ENCODE results near the gene VPS36. TPM values are rescaled to one million over a fixed set of nuclear protein-coding genes. Genes with fewer than 3 reads are reported as not detected.

VPS36 gene
- total and polyA plus RNA-seq, 10 of the 15 experiments (the other 5 are each of a cell fraction or from before 2014, with no cell fraction given): 10.3 to 29.0 (median 23.9) TPM

DNA sequence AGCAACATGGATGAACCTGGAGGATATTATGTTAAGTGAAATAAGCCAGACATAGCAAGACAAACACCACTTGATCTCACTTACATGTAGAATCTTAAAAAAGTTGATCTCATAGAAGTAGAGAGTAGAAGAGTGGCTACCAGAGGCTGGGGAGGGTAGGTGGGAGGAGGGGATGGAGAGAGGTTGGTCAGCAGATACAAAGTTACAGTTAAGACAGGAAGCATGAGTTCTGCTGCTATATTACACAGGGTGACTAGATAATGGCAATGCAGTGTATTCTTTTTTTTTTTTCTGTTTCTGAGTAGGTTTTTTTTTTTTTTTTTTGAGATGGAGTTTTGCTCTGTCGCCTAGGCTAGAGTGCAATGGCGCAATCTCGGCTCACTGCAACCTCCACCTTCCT, 29.2 kb downstream of the VPS36 start:
- CTCF ChIA-PET: no interaction called here
- intact Hi-C loops (cut with micrococcal nuclease; ENCODE audit: unreplicated experiment): no loop called here

DNA sequence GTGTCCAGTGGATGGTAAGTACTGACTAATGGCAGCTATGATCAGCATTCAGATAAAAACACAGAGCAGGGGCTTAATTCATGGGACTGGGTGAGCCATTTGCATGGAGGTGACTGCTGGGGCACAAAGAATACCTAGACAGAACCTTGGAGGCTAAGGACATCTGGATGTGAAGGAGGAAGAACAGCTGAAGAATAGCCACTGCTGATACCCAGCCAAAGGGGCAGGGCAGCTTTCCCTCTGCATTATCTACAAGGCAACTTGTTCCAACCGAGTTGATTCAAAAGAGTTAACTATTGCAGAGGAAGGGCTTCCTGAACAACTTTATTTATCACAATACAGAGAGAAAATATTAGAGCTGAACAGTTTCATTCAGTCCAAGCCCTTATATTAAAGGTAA, 31.4 kb downstream of the VPS36 start:
- Histone ChIP-seq H3K27me3 (replicated peaks in 1 of 2; ENCODE audit: control insufficient read depth in 2 of 2, insufficient read depth in 2 of 2, low read length in 1 of 2) (no peaks in the 10 kb centered on the region), H3K36me3 (ENCODE audit: control insufficient read depth in 2 of 2, insufficient read depth in 2 of 2, low read length in 1 of 2) (peaks cover 2 to 15% of the 10 kb centered on the region in 2 experiments; a peak in 3 of 4 replicates), H3K79me2 (ENCODE audit: control insufficient read depth, insufficient read depth, low read length) (no peaks in the 10 kb centered on the region), H4K20me1 (ENCODE audit: control insufficient read depth, insufficient read depth) (no peaks in the 10 kb centered on the region), H2AFZ (ENCODE audit: control insufficient read depth, low read depth, low read length) (no peak overlapping the region), H3K9me3 (replicated peaks; ENCODE audit: control insufficient read depth, insufficient read depth, low read length) (no peaks in the 10 kb centered on the region), H3K27ac (ENCODE audit: control insufficient read depth, insufficient read depth) (no peak overlapping the region), H3K4me3 (no peak overlapping the region), H3K4me1 (ENCODE audit: control insufficient read depth, insufficient read depth, low read length) (no peaks in the 10 kb centered on the region), H3K4me2 (ENCODE audit: control insufficient read depth, insufficient read depth) (no peak overlapping the region), H3K9ac (ENCODE audit: control insufficient read depth, insufficient read depth, low read length) (no peak overlapping the region)
- in situ Hi-C loops (cut with MboI) (no loop called here), intact Hi-C loops (cut with micrococcal nuclease; ENCODE audit: unreplicated experiment) (no loop called here)
- FAIRE-seq (no peak), ATAC-seq (no peak), DNase-seq (ENCODE audit: low read depth, low spot score) (no peak)
- CTCF ChIA-PET: interaction anchor here (1.0 kb wide), 1 partner anchor 29 kb away, joined by 3 read pairs; no protein-coding TSS in a partner anchor
- POLR2A ChIA-PET: interaction anchor here (0.6 kb wide), 1 partner anchor 11 kb away, joined by 4 read pairs; no protein-coding TSS in a partner anchor
- SMC1A ChIA-PET (ENCODE audit: uncharacterized antibody, unreplicated experiment): no interaction called here
- RAD21 ChIA-PET (ENCODE audit: unreplicated experiment): no interaction called here
- no TSS peak for BruUV-seq (replicated peaks)
- 88% methylated on average over 1 of the region's 1 CpG for WGBS (ENCODE audit: insufficient coverage, insufficient replicate concordance, low lambda C conversion rate, missing lambda C conversion rate)
- TF ChIP-seq, protein P1, sequence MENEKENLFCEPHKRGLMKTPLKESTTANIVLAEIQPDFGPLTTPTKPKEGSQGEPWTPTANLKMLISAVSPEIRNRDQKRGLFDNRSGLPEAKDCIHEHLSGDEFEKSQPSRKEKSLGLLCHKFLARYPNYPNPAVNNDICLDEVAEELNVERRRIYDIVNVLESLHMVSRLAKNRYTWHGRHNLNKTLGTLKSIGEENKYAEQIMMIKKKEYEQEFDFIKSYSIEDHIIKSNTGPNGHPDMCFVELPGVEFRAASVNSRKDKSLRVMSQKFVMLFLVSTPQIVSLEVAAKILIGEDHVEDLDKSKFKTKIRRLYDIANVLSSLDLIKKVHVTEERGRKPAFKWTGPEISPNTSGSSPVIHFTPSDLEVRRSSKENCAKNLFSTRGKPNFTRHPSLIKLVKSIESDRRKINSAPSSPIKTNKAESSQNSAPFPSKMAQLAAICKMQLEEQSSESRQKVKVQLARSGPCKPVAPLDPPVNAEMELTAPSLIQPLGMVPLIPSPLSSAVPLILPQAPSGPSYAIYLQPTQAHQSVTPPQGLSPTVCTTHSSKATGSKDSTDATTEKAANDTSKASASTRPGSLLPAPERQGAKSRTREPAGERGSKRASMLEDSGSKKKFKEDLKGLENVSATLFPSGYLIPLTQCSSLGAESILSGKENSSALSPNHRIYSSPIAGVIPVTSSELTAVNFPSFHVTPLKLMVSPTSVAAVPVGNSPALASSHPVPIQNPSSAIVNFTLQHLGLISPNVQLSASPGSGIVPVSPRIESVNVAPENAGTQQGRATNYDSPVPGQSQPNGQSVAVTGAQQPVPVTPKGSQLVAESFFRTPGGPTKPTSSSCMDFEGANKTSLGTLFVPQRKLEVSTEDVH (IDR thresholded peaks at IDR 0.05; ENCODE audit: low read depth, partially characterized antibody): no peak
- TF ChIP-seq PML (IDR thresholded peaks at IDR 0.05; ENCODE audit: low read length): no peak
- TF ChIP-seq ZNF207 (IDR thresholded peaks at IDR 0.05; ENCODE audit: borderline replicate concordance): no peak
- TF ChIP-seq, protein P2, sequence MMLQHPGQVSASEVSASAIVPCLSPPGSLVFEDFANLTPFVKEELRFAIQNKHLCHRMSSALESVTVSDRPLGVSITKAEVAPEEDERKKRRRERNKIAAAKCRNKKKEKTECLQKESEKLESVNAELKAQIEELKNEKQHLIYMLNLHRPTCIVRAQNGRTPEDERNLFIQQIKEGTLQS (IDR thresholded peaks at IDR 0.05; ENCODE audit: borderline replicate concordance, extremely low read depth, low read depth, low read length): no peak
- no peak for TF ChIP-seq ZNF274 (IDR thresholded peaks at IDR 0.05; ENCODE audit: insufficient read depth, insufficient read length)
- TF ChIP-seq, protein P3, sequence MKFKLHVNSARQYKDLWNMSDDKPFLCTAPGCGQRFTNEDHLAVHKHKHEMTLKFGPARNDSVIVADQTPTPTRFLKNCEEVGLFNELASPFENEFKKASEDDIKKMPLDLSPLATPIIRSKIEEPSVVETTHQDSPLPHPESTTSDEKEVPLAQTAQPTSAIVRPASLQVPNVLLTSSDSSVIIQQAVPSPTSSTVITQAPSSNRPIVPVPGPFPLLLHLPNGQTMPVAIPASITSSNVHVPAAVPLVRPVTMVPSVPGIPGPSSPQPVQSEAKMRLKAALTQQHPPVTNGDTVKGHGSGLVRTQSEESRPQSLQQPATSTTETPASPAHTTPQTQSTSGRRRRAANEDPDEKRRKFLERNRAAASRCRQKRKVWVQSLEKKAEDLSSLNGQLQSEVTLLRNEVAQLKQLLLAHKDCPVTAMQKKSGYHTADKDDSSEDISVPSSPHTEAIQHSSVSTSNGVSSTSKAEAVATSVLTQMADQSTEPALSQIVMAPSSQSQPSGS (IDR thresholded peaks at IDR 0.05; ENCODE audit: low read length): no peak
- TF ChIP-seq GATAD2B (conservative IDR thresholded peaks at IDR 0.05; ENCODE audit: low read depth): no peak

More for the DNA sequence above, 29.2 kb downstream of the VPS36 start:
- 100% methylated on average over 1 of the region's 3 CpGs for WGBS (ENCODE audit: insufficient coverage, insufficient replicate concordance, low lambda C conversion rate, missing lambda C conversion rate)
- RAD21 ChIA-PET (ENCODE audit: unreplicated experiment): interaction anchor here (0.7 kb wide), 1 partner anchor 15 kb away, joined by 3 read pairs; no protein-coding TSS in a partner anchor
- FAIRE-seq: no peak
- no peaks in the 10 kb centered on the region for H3K27me3 ChIP-seq (replicated peaks in 1 of 2; ENCODE audit: control insufficient read depth in 2 of 2, insufficient read depth in 2 of 2, low read length in 1 of 2)
- no peak for ATAC-seq
- H3K36me3 ChIP-seq (ENCODE audit: control insufficient read depth in 2 of 2, insufficient read depth in 2 of 2, low read length in 1 of 2): peaks cover 2 to 9% of the 10 kb centered on the region in 2 experiments
- H3K27ac ChIP-seq (ENCODE audit: control insufficient read depth, insufficient read depth): no peak overlapping the region
- DNase-seq (ENCODE audit: low read depth, low spot score): no peak
- H3K9me3 ChIP-seq (replicated peaks; ENCODE audit: control insufficient read depth, insufficient read depth, low read length): no peaks in the 10 kb centered on the region
- no peak overlapping the region for H2AFZ ChIP-seq (ENCODE audit: control insufficient read depth, low read depth, low read length)
- no peak overlapping the region for H3K4me3 ChIP-seq
- in situ Hi-C loops (cut with MboI): no loop called here
- SMC1A ChIA-PET (ENCODE audit: uncharacterized antibody, unreplicated experiment): interaction anchor here (0.7 to 1.1 kb wide), 3 partner anchors 9 to 711 kb away, joined by 3 to 5 read pairs (median 4); no protein-coding TSS in a partner anchor
- no peaks in the 10 kb centered on the region for H3K4me1 ChIP-seq (ENCODE audit: control insufficient read depth, insufficient read depth, low read length)
- POLR2A ChIA-PET: interaction anchor here (0.7 kb wide), 1 partner anchor 10 kb away, joined by 6 read pairs; no protein-coding TSS in a partner anchor
- no peaks in the 10 kb centered on the region for H4K20me1 ChIP-seq (ENCODE audit: control insufficient read depth, insufficient read depth)
- TF ChIP-seq RUNX3 (IDR thresholded peaks at IDR 0.05; ENCODE audit: low read length): no peak
- TF ChIP-seq ZNF207 (IDR thresholded peaks at IDR 0.05; ENCODE audit: borderline replicate concordance): no peak
- TF ChIP-seq, protein P4, sequence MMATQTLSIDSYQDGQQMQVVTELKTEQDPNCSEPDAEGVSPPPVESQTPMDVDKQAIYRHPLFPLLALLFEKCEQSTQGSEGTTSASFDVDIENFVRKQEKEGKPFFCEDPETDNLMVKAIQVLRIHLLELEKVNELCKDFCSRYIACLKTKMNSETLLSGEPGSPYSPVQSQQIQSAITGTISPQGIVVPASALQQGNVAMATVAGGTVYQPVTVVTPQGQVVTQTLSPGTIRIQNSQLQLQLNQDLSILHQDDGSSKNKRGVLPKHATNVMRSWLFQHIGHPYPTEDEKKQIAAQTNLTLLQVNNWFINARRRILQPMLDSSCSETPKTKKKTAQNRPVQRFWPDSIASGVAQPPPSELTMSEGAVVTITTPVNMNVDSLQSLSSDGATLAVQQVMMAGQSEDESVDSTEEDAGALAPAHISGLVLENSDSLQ (IDR thresholded peaks at IDR 0.05): no peak
- TF ChIP-seq PAX8 (IDR thresholded peaks at IDR 0.05): no peak
- TF ChIP-seq MTA2 (IDR thresholded peaks at IDR 0.05; ENCODE audit: low read depth): no peak
- no peak for TF ChIP-seq SREBF2 (IDR thresholded peaks at IDR 0.05; ENCODE audit: low read length)
- no peak for TF ChIP-seq ASH2L (IDR thresholded peaks at IDR 0.05; ENCODE audit: borderline replicate concordance, low read depth)
- TF ChIP-seq SUZ12 (IDR thresholded peaks at IDR 0.05; ENCODE audit: unreplicated experiment): no peak
- TF ChIP-seq RCOR1 (conservative IDR thresholded peaks at IDR 0.05; ENCODE audit: low read depth, low read length): no peak
- no peak for TF ChIP-seq POLR2A (IDR thresholded peaks at IDR 0.05; ENCODE audit: low read depth, low read length)
- H3K4me2 ChIP-seq (ENCODE audit: control insufficient read depth, insufficient read depth): no peak overlapping the region
- no peak overlapping the region for H3K9ac ChIP-seq (ENCODE audit: control insufficient read depth, insufficient read depth, low read length)
- H3K79me2 ChIP-seq (ENCODE audit: control insufficient read depth, insufficient read depth, low read length): no peaks in the 10 kb centered on the region
- BruUV-seq (replicated peaks): no TSS peak

Data from GM12878 (cell line).